ENCODE results near the gene CFAP46. TPM values are rescaled to one million over a fixed set of nuclear protein-coding genes. Genes with fewer than 3 reads are reported as not detected.
A peak's percentile ranks its signal among the peaks of the same experiment; 100 is the strongest.

Gene CFAP46
- total RNA-seq (0.09 TPM), polyA plus RNA-seq (0.34 TPM)
- long read RNA-seq, donor 1: 0 reads
- long read RNA-seq, donor 2: 0 reads
- long read RNA-seq, donor 3: 0 reads
- long read RNA-seq, donor 4: 0 reads
- long read RNA-seq, donor 5: 0 reads
- long read RNA-seq, donor 6: 0 reads
- long read RNA-seq, donor 7, partial matches to known transcripts: 0 of 1 reads
- long read RNA-seq, donor 7, other reads (novel, unspliced or antisense): 0 of 1 reads
- long read RNA-seq, donor 8: 0 reads
- long read RNA-seq, donor 9: 0 reads
- long read RNA-seq, donor 10: 0 reads

- H3K27me3 ChIP-seq (ENCODE audit: control insufficient read depth in 2 of 2, insufficient read depth in 1 of 2, low read length in 1 of 2): peaks cover 30 to 80% of the 10 kb centered on the region in 2 donors
- no peaks in the 10 kb centered on the region for H3K9me3 ChIP-seq (ENCODE audit: control insufficient read depth in 2 of 2, insufficient read depth in 1 of 2, low read length in 1 of 2)
- no peak within 1 kb of the TSS for H3K27ac ChIP-seq (ENCODE audit: low read depth in 1 of 2, low read length in 1 of 2)
- WGBS: 6% methylated on average over 90 of the region's 90 CpGs
- DNase-seq (ENCODE audit: low read depth in 6 of 9, low spot score in 9 of 9): no peak
- no peaks in the 10 kb centered on the region for H3K36me3 ChIP-seq (ENCODE audit: control insufficient read depth in 2 of 2, insufficient read depth in 2 of 2, low read length in 1 of 2)
- H3K4me1 ChIP-seq (ENCODE audit: control insufficient read depth in 2 of 2, insufficient read depth in 2 of 2, low read length in 2 of 2): no peaks in the 10 kb centered on the region
- peak within 1 kb of the TSS in 1 of 2 donors; percentile 0 for H3K4me3 ChIP-seq (ENCODE audit: low read length in 2 of 2)
Observed at GRCh38 chr10:132942101-132943057, at the start of gene CFAP46. TSS of gene CFAP46 (minus strand) at chr10:132942570. CDS start at chr10:132942484, 86 bp downstream.

DNA sequence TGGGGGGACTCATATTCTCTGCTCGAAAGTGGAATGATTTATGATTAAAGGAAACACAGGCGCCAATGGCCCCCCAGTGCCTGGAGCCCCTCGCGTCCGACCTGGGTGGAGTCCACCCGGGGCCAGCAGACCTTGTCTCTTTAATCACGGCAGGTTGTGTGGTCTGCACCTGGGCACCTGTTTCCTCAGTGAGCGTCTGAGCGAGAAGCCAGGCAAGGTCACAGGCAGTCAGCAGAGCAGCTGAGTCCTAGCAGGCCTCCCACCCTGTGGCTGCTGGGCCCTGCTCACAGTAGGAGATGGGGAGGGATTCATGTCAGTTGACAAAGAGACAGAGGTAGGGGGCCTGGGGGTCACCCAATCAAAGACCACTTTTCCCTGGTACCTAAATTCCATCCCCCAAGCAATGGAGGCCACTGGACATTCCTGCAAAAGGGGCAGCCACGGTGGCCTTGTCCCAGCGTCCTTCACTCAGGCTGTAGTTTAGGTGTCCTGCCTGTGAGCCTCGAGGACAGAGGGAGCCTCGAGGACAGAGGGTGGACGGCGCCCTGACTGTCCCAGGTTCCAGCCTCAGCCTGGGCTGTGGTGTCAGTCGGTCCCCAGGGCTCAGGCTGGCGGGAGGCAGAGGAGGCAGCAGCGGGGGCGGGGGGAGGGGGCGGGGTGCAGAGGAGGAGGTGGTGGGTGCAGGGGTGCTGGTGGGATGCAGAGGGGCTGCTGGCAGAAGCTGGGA, 49.5 kb upstream of the CFAP46 start:
- Histone ChIP-seq H3K9me3 (ENCODE audit: control insufficient read depth in 2 of 2, insufficient read depth in 1 of 2, low read length in 1 of 2) (no peaks in the 10 kb centered on the region), H3K4me1 (ENCODE audit: control insufficient read depth in 2 of 2, insufficient read depth in 2 of 2, low read length in 2 of 2) (no peaks in the 10 kb centered on the region), H3K27me3 (ENCODE audit: control insufficient read depth in 2 of 2, insufficient read depth in 1 of 2, low read length in 1 of 2) (peaks cover 0 to 2% of the 10 kb centered on the region in 2 donors), H3K4me3 (ENCODE audit: low read length in 2 of 2) (no peak overlapping the region), H3K27ac (ENCODE audit: low read depth in 1 of 2, low read length in 1 of 2) (no peak overlapping the region), H3K36me3 (ENCODE audit: control insufficient read depth in 2 of 2, insufficient read depth in 2 of 2, low read length in 1 of 2) (no peaks in the 10 kb centered on the region)
- DNase-seq (ENCODE audit: low read depth in 6 of 9, low spot score in 9 of 9): no peak
- WGBS: 66% methylated on average over 20 of the region's 20 CpGs

GRCh38 chr10:132990684-132991545, 48.5 kb upstream of the CFAP46 start:
- 90% methylated on average over 32 of the region's 32 CpGs for WGBS
- no peak for DNase-seq (ENCODE audit: low read depth in 6 of 9, low spot score in 9 of 9)
- no peak overlapping the region for H3K27ac ChIP-seq (ENCODE audit: low read depth in 1 of 2, low read length in 1 of 2)

DNA sequence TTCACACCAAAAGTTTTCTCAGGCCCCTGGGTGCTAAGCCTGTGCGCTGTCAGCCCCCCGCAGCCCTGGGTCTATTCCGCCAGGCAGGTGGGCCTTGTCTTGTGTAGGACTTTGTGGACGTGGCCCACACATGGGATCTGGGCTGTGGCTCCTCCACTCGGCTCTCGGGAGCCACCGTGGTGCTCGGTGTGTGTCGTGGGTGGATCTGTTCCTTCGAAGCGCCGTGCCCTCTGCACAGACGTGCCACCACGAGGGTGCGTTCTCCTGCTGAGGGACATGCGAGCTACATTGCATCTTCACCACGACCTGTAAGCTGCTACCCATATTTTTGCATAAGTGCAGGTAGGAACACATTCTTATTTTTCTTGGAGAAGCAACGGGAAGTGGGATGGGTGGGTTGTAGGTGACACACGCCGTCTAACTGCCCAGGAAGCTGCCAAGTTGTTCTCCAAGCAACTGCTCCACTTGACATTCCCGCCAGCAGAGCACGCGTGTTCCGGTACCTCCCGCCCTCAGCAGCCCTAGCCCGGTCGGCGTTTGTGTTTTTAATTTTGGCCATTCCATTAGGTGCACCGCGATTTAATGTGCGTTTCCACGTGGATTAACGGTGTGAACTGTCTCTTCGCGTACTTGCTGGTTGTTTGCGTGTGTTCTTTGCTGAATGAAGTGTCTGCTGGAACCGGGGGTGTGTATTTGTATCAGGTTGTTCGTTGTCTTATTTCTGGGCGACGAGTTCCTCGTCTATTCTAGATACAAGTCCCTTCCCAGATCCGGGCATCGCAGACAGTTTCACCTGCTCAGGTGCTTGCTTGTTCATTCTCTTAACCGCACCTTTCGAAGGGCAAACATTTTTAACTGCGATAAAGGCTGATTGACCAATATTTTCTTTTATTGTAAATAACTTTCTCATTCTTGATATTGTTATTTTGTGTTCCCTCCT, 47.4 kb upstream of the CFAP46 start:
- H3K27me3 ChIP-seq (ENCODE audit: control insufficient read depth in 2 of 2, insufficient read depth in 1 of 2, low read length in 1 of 2): peaks cover 0 to 8% of the 10 kb centered on the region in 2 donors
- H3K4me3 ChIP-seq (ENCODE audit: low read length in 2 of 2): no peak overlapping the region
- no peak overlapping the region for H3K27ac ChIP-seq (ENCODE audit: low read depth in 1 of 2, low read length in 1 of 2)
- DNase-seq (ENCODE audit: low read depth in 6 of 9, low spot score in 9 of 9): no peak
- no peaks in the 10 kb centered on the region for H3K9me3 ChIP-seq (ENCODE audit: control insufficient read depth in 2 of 2, insufficient read depth in 1 of 2, low read length in 1 of 2)
- no peaks in the 10 kb centered on the region for H3K4me1 ChIP-seq (ENCODE audit: control insufficient read depth in 2 of 2, insufficient read depth in 2 of 2, low read length in 2 of 2)
- H3K36me3 ChIP-seq (ENCODE audit: control insufficient read depth in 2 of 2, insufficient read depth in 2 of 2, low read length in 1 of 2): no peaks in the 10 kb centered on the region
- 94% methylated on average over 46 of the region's 46 CpGs for WGBS

More at GRCh38 chr10:132990684-132991545, 48.5 kb upstream of the CFAP46 start:
- no peaks in the 10 kb centered on the region for H3K9me3 ChIP-seq (ENCODE audit: control insufficient read depth in 2 of 2, insufficient read depth in 1 of 2, low read length in 1 of 2)
- peaks cover 0 to 3% of the 10 kb centered on the region in 2 donors for H3K27me3 ChIP-seq (ENCODE audit: control insufficient read depth in 2 of 2, insufficient read depth in 1 of 2, low read length in 1 of 2)
- no peaks in the 10 kb centered on the region for H3K36me3 ChIP-seq (ENCODE audit: control insufficient read depth in 2 of 2, insufficient read depth in 2 of 2, low read length in 1 of 2)
- no peaks in the 10 kb centered on the region for H3K4me1 ChIP-seq (ENCODE audit: control insufficient read depth in 2 of 2, insufficient read depth in 2 of 2, low read length in 2 of 2)
- H3K4me3 ChIP-seq (ENCODE audit: low read length in 2 of 2): no peak overlapping the region

- Histone ChIP-seq H3K36me3 (ENCODE audit: control insufficient read depth in 2 of 2, insufficient read depth in 2 of 2, low read length in 1 of 2) (no peaks in the 10 kb centered on the region), H3K4me1 (ENCODE audit: control insufficient read depth in 2 of 2, insufficient read depth in 2 of 2, low read length in 2 of 2) (no peaks in the 10 kb centered on the region), H3K27me3 (ENCODE audit: control insufficient read depth in 2 of 2, insufficient read depth in 1 of 2, low read length in 1 of 2) (peaks cover 0 to 13% of the 10 kb centered on the region in 2 donors), H3K4me3 (ENCODE audit: low read length in 2 of 2) (no peak overlapping the region), H3K9me3 (ENCODE audit: control insufficient read depth in 2 of 2, insufficient read depth in 1 of 2, low read length in 1 of 2) (no peaks in the 10 kb centered on the region), H3K27ac (ENCODE audit: low read depth in 1 of 2, low read length in 1 of 2) (no peak overlapping the region)
- no peak for DNase-seq (ENCODE audit: low read depth in 6 of 9, low spot score in 9 of 9)
- WGBS: 93% methylated on average over 8 of the region's 8 CpGs
Observed at GRCh38 chr10:132988988-132989387, 46.6 kb upstream of the CFAP46 start.

DNA sequence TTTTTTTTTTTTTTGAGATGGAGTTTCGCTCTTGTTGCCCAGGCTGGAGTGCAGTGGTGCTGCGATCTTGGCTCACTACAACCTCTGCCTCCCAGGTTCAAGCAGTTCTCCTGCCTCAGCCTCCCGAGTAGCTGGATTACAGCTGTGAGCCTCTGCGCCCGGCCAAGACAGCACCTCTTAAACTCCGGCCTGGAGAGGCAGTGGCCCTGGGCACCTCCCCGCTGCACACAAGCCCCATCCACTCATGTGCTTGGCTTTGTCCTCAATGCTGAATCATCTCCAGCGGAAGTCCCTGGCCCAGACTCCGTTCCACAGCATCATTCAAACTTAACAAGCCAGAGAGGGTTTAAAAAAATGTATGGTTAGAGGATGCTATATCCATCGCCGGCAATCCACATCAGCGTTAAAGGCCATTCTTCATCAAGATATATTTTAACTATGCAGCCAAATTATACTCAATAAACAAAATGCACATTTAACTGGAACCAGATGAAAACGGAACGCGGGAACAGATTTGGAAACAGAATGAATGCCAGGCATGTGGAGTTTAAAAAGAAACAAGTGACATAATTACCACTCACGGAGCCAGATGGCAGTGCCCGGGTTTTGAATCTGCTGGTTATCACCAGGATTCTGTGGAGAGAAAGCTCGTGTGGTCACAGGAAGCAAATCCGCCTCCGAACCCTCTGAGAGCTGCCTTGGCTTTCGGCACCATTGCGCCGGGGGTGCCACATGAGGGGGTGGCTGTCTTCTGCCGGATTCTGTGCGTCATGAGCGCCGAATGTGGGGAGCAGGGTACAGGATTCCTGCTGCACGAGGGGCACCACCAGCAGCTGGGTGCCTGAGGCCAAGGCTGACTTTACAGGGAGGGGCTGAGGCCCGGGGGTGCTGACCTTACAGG, 45.6 kb upstream of the CFAP46 start:
- Histone ChIP-seq H3K9me3 (ENCODE audit: control insufficient read depth in 2 of 2, insufficient read depth in 1 of 2, low read length in 1 of 2) (no peaks in the 10 kb centered on the region), H3K27me3 (ENCODE audit: control insufficient read depth in 2 of 2, insufficient read depth in 1 of 2, low read length in 1 of 2) (peaks cover 0 to 17% of the 10 kb centered on the region in 2 donors), H3K36me3 (ENCODE audit: control insufficient read depth in 2 of 2, insufficient read depth in 2 of 2, low read length in 1 of 2) (no peaks in the 10 kb centered on the region), H3K4me1 (ENCODE audit: control insufficient read depth in 2 of 2, insufficient read depth in 2 of 2, low read length in 2 of 2) (no peaks in the 10 kb centered on the region), H3K4me3 (ENCODE audit: low read length in 2 of 2) (no peak overlapping the region), H3K27ac (ENCODE audit: low read depth in 1 of 2, low read length in 1 of 2) (no peak overlapping the region)
- WGBS: 82% methylated on average over 29 of the region's 29 CpGs
- DNase-seq (ENCODE audit: low read depth in 6 of 9, low spot score in 9 of 9): no peak

DNA sequence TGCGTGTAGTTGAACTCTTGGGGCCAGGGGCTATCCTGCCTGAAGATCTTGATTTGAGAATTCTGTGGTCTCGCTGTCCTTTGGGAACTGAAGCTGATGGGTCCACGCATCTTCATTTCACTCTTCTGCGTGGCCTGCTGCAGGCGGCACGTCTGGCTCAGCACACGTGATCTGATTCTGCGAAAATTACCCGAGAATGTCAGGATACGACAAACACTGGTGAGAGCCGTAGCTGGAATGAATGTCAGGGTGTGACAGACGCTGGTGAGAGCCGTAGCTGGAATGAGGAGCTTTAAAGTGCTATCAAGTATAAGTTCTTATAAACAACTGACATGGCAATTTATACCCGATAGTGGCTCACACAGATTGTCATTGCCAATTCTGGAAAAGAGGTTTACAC, 44.6 kb upstream of the CFAP46 start:
- no peak for DNase-seq (ENCODE audit: low read depth in 6 of 9, low spot score in 9 of 9)
- no peaks in the 10 kb centered on the region for H3K36me3 ChIP-seq (ENCODE audit: control insufficient read depth in 2 of 2, insufficient read depth in 2 of 2, low read length in 1 of 2)
- H3K4me1 ChIP-seq (ENCODE audit: control insufficient read depth in 2 of 2, insufficient read depth in 2 of 2, low read length in 2 of 2): no peaks in the 10 kb centered on the region
- WGBS: 93% methylated on average over 14 of the region's 14 CpGs
- no peak overlapping the region for H3K27ac ChIP-seq (ENCODE audit: low read depth in 1 of 2, low read length in 1 of 2)
- H3K9me3 ChIP-seq (ENCODE audit: control insufficient read depth in 2 of 2, insufficient read depth in 1 of 2, low read length in 1 of 2): no peaks in the 10 kb centered on the region
- H3K27me3 ChIP-seq (ENCODE audit: control insufficient read depth in 2 of 2, insufficient read depth in 1 of 2, low read length in 1 of 2): peaks cover 0 to 19% of the 10 kb centered on the region in 2 donors
- H3K4me3 ChIP-seq (ENCODE audit: low read length in 2 of 2): no peak overlapping the region
